ENCODE data around the gene REM2. TPM values are rescaled to one million over a fixed set of nuclear protein-coding genes. Genes with fewer than 3 reads are reported as not detected.

The REM2 gene
- total RNA-seq, 1 experiment from 2014 or later, result 1.2 TPM

- no peak overlapping the region for H3K9ac ChIP-seq (ENCODE audit: extremely low read depth, insufficient read length, low read length)
- H4K5ac ChIP-seq (ENCODE audit: insufficient read length, low read depth, low read length), result no peak overlapping the region
- no peak overlapping the region for H2BK15ac ChIP-seq (ENCODE audit: low read depth, low read length)
- no peaks in the 10 kb centered on the region for H3K23me2 ChIP-seq (ENCODE audit: insufficient read length, low read depth, low read length, poor library complexity, severe bottlenecking)
- no peak overlapping the region for H3K23ac ChIP-seq (ENCODE audit: insufficient read length, low read depth, low read length)
- H3K9me3 ChIP-seq (ENCODE audit: control insufficient read depth, low read depth, low read length), result no peaks in the 10 kb centered on the region
- H3K18ac ChIP-seq (ENCODE audit: insufficient read length, low read depth, low read length), result no peak overlapping the region
- no peaks in the 10 kb centered on the region for H3K79me2 ChIP-seq (ENCODE audit: insufficient read depth, low read length)
- H2BK120ac ChIP-seq (ENCODE audit: low read depth, low read length, poor library complexity, severe bottlenecking), result no peak overlapping the region
- no peak overlapping the region for H2BK12ac ChIP-seq (ENCODE audit: insufficient read length, low read depth, low read length)
- H3K27me3 Mint-ChIP-seq (ENCODE audit: low read depth), result no peaks in the 10 kb centered on the region
- no peaks in the 10 kb centered on the region for H3K9me3 Mint-ChIP-seq
- H3T11ph ChIP-seq (ENCODE audit: low read length), result no peak overlapping the region
- no peaks in the 10 kb centered on the region for H3K79me1 ChIP-seq (ENCODE audit: insufficient read depth, low read depth, low read length, poor library complexity, severe bottlenecking)
- peaks cover 14 to 17% of the 10 kb centered on the region in 2 experiments for H3K4me1 Mint-ChIP-seq
- WGBS (ENCODE audit: extremely low coverage, insufficient read length, low lambda C conversion rate), result no CpG with 5 or more reads among the region's 45 CpGs
- no peak overlapping the region for H3K4ac ChIP-seq (ENCODE audit: low read depth, low read length)
- H3K27ac Mint-ChIP-seq, result peak overlapping the region in 2 of 3 experiments; percentile 71 to 78; a peak in 5 of 7 replicates
- peak overlapping the region; percentile 77 to 92 for H3K4me3 Mint-ChIP-seq
- peaks cover 0 to 11% (median 5%) of the 10 kb centered on the region in 3 experiments for H3K36me3 Mint-ChIP-seq (ENCODE audit: insufficient read depth in 1 of 3, low read depth in 3 of 3)
- H4K91ac ChIP-seq (ENCODE audit: insufficient read length, low read depth, low read length), result no peak overlapping the region
- peak; percentile 95 for TF ChIP-seq CTCF (conservative IDR thresholded peaks at IDR 0.05)
- no peak overlapping the region; the same call in 1 of the 2 replicates for H3K14ac ChIP-seq (ENCODE audit: insufficient read depth, low read length)
- no peaks in the 10 kb centered on the region for H3K27me3 ChIP-seq (ENCODE audit: insufficient read depth, low read length)
- no peak overlapping the region for H2AFZ ChIP-seq (ENCODE audit: low read length)
- H4K8ac ChIP-seq (replicated peaks; ENCODE audit: insufficient read length, low read depth, low read length), result no peak overlapping the region
- H3K27ac ChIP-seq (ENCODE audit: insufficient read length, low read depth, low read length), result no peak overlapping the region
- H4K20me1 ChIP-seq (ENCODE audit: control insufficient read depth, insufficient read depth, insufficient read length), result no peaks in the 10 kb centered on the region
- peaks cover 4% of the 10 kb centered on the region; the same call in 1 of the 2 replicates for H3K4me1 ChIP-seq (ENCODE audit: insufficient read depth, low read length)
- H2AK5ac ChIP-seq (ENCODE audit: insufficient read length, low read length), result no peak overlapping the region
- no peak overlapping the region for H2BK20ac ChIP-seq (ENCODE audit: low read depth, low read length, poor library complexity, severe bottlenecking)
- DNase-seq, result peak; percentile 92
- H3K4me2 ChIP-seq (ENCODE audit: insufficient read depth, insufficient read length, low read length), result peak overlapping the region; percentile 71
- no peak overlapping the region for H3K56ac ChIP-seq (ENCODE audit: insufficient read length, low read depth, low read length)
- H2BK5ac ChIP-seq (ENCODE audit: insufficient read length, low read length), result no peak overlapping the region
Measured at GRCh38 chr14:22872033-22872832, 10.8 kb upstream of the REM2 start.
